KBM-7 (cell line): ENCODE measurements around the gene NPFFR1.

ENCODE experiments used
- DNase-seq: peaks from one replicate; pipeline ENCODE4 v3.0.0-alpha.2; 2015
- in situ Hi-C: fragments of 300-500 bp; cut with MboI; formaldehyde crosslinking; loops from 2 replicates; pipeline ENCODE4 v1.14.3; 2020; ENCODE audit warnings: low sequenced_read_pairs, low pct_unique_long_range_greater_than_20kb, mixed read lengths

Gene NPFFR1

DNA sequence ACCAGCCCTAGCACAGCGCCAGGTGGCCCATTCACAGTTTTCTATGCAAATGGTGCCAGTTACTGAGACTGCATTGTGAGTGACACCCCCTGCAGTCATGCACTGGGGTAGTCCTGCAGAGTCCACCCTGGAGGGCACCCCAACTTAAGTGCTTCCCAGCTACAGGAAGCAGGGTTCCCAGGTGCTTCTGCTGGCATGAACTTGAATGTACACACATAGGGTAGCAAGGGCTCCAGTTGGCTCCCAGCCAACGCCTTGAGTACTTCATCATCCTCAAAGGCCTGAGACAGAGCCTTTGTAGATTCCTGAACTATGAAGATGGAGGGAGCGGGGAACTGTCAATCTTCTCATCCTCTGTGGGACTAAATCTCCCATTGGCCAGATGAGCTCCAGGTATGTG lies 11.5 kb upstream of the NPFFR1 start:
- DNase-seq: no peak
- in situ Hi-C loops: no loop called here

DNA sequence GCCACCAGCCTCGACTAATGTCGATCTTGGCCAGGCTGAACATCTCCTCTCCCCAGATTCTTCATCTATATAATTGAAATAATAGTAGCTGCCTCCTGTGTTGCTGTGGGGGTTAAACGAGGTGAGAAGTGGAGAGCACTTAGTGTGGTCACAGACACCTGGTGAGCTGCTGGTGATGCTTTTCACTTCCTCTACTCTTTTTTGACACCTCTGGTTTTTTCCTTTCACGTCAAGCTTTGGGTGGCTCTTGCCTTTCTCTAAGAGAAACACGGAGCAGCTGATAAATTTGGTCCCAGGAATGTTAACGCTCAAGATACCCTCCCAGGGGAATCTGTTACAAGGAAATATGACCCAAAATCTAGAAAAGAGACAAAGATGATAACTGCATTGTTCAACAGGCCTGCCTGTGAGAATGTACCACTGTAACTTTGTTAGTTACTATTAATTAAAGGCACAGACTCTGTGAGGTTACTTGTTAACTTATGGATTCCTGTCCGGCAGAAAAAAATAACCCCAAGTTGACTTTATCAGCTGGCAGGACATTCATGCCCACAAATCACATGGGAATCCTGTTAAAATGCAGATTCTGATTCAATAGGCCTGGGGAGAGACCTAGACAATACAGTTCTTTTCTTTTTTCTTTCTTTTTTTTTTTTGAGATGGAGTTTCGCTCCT lies 9.5 kb upstream of the NPFFR1 start:
- DNase-seq: no peak
- in situ Hi-C loops: no loop called here

DNA sequence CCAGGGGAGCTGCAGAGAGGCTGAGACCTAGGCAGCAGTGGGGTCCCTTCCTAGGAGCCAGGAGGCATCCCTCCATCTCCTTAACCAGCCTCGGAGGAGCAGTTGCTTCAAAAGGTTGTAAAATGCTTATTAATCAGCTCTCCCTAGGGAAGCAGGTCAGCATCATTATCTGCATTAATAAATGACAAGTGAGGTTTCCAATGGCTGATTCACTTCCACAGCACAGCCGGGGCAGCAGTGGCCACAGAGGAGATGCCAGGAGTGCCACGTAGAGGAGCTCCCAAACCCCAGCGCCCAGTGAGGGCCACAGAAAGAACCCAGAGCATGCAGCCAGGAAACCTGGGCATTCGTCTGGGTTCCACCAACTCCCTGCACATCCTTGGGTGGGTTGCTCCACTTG lies 8.2 kb upstream of the NPFFR1 start:
- no peak for DNase-seq
- in situ Hi-C loops: no loop called here

DNA sequence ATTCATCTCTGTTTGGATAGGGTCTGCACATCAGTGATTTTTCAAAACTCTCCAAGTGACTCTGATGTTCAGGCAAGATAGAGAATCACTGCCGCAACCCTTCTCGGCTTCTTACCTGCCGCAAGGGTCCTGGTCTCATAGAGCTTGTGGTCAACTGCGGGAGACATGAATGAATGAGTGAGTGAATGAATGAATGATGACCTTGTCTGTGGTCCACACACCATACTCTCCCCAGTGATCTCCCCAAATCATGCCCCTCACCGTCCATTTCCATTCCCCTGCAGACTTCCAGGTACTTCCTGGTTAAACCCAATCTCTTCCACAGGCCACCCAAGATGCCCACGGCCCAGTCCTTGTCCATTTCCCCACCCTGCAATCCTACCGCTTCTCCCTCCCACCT lies 5.9 kb upstream of the NPFFR1 start:
- no peak for DNase-seq

DNA sequence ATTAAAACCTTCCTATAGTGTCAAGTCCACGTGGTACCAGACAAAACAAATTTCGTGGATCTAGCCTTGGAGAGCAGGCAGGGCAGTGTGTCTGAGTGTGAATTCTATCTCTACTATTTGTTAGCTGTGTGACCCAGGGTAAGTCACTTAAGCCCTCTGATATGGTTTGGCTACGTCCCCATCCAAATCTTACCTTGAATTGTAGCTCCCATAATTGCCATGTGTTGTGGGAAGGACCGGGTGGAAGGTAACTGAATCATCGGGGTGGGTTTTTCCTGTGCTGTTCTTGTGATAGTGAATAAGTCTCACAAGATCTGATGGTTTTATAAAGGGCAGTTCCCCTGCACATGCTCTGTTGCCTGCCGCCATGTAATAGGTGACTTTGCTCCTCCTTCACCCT lies 2.8 kb upstream of the NPFFR1 start:
- in situ Hi-C loops: no loop called here
- DNase-seq: no peak

More for the DNA sequence above, 5.9 kb upstream of the NPFFR1 start:
- in situ Hi-C loops: no loop called here

DNA sequence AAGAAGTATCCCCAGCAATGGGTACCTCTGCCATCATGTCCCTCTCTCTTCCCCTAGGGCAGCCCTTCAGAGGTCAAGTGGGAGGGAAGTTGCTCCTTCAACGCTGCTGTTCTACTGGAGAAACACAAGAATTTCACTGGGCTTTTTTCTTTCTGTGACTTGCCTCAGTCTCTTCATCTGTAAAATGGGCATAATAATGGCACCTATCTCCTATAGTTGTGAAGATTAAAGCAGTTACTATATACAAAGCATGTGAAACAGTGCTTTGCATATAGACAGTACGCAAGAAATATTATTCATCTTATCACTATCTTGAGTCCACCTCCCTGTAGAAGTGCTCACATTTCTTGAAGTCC lies 1.6 kb upstream of the NPFFR1 start:
- in situ Hi-C loops: no loop called here
- DNase-seq: no peak

DNA sequence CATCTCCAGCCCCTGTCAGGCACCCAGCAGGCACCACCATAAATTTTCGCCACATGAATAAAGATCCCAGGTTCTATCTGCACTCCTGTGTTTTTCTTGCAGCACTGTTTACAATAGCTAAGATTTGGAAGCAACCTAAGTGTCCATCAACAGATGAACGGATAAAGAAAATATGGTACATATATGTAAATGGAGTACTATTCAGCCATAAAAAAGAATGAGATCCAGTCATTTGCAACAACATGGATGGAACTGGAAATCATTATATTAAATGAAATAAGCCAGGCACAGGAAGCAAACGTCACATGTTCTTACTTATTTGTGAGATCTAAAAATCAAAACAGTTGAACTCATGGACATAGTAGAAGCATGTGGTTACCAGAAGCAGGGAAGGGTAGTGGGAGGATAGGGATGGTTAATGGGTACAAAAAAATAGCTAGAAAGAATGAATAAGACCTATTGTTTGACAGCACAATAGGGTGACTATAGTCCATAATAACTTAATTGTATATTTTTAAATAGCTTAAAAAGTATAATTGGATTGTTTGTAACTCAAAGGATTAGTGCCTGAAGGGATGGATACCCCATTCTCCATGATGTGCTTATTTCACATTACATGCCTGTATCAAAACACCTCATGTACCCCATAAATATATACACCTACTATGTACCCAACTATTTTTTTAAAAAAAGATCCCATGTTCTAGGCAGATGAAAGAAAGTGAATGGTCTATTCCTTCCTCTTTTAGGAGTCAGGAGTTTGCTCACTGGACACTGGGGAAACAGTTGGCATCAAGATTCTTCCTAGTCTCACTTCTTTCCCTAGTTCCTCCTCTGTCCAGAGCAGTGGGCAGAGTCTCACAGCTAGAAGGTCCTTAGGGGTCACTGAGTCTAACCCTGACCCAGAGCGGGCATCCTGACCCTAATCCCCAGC lies 1.0 kb upstream of the NPFFR1 start:
- in situ Hi-C loops: no loop called here
- no peak for DNase-seq

DNA sequence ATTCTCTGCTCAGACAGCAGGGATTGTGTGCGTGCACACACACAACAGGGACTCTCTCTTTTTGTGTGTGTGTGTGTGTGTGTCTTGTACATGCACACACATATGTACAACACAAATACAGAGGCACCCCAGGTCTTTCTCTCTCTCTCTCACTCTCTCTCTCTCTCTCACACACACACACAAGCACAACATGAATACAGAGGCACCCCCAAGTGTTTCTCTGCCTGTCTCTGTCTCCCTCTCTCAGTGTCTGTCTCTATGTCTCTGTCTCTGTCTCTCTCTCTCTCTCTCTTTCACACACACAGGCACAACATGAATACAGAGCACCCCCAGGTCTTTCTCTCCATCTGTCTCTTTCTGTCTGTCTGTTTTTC lies 746 bp downstream of the NPFFR1 start:
- in situ Hi-C loops: no loop called here
- DNase-seq: no peak

DNA sequence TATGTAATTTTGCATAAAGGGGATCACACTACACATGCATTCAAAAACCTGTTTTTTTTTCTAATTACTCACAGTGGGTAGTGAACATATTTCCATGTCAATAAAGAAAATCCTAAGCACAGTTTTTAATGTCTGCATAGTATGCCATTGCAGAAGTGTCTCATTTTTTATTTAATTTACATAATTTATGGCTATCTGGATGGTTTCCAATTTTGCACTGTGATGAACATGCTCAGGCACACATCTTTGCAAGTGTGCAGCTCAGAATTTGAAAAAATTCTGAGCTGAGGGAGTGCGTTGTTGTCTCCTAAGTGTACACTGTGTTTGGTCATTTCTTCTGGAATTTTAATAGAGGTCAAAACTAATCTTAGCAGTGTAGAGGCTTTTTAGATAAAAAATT lies 2.2 kb downstream of the NPFFR1 start:
- no peak for DNase-seq
- in situ Hi-C loops: no loop called here

DNA sequence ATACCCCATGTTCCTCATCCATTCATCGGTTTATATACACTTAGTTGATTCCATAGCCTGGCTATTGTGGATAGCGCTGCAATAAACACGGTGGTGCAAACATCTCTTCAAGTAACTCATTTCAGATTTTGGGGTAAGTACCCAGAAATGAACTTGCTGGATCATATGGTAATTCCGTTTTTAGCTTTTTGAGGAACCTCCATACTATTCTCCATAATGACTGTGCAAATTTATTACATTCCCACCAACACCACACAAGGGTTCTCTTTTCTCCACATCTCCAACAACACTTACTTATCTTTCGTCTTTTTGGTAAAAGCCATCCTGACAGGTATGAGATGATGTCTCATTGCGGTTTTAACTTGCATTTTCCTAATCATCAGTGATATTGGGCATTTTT lies 3.7 kb downstream of the NPFFR1 start:
- in situ Hi-C loops: no loop called here

DNA sequence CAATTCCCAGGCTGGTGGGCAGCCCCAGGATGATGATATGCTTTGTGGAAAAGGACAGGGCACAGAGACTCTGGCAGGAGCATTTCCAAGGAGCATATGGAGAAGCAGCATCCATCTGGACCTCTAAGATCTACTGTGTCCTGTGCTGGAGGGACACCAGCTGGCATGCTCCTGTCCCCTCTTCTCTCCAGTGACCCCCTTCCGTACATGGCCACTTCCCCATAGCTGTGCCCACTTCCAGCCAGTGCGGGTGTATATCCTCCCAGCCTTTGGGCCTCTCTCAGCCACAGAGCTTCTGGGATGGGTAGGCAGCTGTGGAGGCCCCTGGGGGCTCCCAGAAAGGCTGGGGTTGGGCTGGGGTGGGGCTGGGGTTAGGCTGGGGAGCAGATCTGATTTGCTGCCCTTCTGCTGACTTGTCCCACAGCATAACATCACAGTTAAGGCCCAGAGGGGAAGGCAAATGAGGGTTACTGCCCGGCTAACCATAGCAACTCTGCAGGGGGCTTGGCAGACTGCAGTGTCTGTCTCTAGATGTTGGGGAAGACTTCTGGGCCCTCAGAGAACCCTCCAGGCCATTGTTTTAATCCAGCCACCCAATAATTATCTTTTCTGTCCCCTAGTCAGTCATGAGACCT lies 6.3 kb downstream of the NPFFR1 start:
- no peak for DNase-seq
- in situ Hi-C loops: no loop called here

More for the DNA sequence above, 3.7 kb downstream of the NPFFR1 start:
- no peak for DNase-seq

DNA sequence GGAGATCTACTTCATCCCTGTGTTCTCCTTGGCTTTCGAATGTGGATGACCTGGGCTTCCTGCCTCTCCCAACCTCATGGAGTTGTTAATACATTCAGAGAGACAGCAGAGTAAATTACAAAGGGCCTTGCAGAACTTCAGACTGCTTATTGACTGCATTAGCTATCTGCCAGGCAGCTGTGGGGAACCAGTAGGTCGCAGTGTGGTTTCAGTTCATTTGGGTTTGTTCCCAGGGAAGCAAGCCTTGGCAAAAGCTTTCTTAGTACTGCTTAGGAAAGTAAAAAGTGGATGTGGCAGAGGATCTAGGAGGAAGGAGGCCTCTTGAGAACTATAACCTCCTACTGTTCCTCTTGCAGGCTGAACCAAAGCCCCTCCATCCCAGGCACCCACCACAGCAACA lies 9.2 kb downstream of the NPFFR1 start:
- DNase-seq: no peak
- in situ Hi-C loops: no loop called here

DNA sequence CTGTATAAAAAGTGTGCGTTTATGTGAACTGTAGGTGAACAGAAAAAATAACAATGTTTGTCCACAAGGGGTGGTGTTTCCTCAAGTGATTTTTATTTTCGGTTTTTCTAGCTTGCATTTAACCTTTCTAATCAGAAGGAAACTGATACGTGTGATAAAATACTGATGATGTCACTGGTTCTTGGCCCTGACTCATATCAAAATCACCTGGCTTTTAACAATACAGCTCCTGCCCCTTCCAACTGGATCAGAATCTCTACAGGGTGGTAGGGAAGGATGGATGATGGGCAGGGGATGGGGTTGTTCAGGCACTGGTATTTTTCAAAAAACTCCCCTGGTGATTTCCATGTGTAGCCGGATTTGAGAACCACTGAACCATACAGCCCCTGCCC lies 10.9 kb downstream of the NPFFR1 start:
- no peak for DNase-seq
- in situ Hi-C loops: no loop called here

DNA sequence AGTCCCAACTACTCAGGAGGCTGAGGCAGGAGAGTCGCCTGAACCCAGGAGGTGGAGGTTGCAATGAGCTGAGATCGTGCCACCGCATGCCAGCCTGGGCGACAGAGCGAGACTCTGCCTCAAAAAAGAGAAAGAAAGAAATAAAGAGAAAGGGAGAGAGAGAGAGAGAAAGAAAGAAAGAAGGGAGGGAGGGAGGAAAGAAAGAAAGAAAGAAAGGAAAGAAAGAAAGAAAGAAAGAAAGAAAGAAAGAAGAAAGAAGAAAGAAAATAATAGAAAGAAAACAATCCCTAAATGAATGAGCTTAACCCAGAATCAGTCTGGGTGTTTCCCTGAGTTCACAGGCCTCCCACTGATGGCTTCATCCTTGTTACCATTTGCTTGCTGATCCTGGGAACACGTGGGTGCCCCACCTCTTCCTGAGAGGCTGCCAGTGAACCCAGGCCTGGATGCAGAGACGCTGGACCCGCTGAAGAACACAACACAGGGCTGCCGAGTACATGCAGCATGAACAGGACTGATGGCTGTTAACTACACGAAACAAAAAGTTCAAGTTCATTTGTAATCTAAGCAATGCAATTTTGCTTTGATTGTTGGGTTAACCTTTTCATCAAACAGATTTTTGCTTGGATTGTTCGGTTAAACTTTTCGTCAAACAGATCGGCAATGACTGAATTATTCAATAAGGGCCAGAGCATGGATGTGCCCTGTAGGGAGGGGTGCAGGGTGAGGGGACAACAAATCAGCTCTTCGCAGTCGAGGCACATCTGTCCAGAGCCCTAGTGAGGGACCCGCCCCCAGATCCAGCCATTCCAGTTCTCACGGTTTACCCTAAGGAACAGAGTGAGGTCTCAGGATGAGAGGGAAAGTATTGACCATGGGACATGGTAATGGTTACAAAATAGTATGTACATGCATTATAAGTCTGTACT lies 11.5 kb downstream of the NPFFR1 start:
- in situ Hi-C loops: no loop called here
- DNase-seq: no peak

DNA sequence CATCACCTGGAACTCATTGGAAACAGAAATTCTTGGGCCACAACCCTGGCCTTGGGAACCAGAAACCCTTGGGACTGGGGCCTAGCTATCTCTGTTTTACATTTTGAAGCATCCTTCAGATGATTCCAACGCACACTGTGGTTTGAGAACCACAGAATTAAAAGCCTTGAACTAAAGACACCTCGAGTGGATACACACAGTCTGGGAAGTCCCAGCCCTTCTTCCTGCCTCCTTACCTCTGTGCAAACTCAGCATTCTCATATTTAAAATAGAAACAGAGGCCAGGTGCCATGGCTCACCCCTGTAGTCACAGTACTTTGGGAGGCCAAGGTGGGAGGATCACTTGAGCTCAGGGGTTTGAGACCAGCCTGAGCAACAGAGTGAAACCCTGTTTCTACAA lies 12.9 kb downstream of the NPFFR1 start:
- in situ Hi-C loops: no loop called here
- DNase-seq: no peak

DNA sequence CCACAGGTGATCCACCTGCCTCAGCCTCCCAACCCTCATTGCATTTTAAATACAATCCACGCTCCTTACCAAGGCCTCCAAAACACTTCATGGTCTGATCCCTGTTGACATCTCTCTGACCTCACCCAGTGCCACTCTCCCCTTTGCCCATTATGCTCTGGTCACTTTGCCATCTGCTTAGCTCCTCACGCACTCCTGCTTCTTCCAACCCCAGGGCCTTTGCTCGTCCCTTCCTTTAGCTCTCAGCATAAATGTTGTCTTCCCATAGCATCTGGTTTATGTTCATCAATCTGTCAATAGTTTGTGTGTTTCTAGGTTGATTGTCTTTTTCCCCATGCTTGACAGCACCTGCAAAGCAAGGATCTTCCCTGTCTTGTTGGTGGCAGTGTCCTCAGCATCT lies 14.1 kb downstream of the NPFFR1 start:
- in situ Hi-C loops: no loop called here

DNA sequence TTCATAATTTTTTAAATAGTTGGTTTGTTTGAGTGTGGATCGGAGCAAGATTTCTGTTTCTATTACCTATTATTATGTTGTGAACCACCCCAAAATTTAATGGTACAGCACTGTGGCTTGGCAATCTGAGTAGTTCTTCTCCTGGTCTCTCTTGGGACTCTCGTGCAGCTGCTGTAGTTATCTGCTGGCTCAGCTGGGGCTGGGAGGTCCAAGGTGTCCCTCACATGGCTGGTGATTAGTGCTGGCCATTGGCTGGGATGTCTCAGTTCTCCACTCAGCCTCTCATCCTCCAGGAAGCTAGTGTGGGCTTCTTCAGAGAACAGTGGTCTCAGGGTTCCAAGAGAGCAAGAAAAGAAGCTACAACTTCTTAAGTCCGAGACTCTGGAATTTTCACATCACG lies 15.4 kb downstream of the NPFFR1 start:
- DNase-seq: no peak
- in situ Hi-C loops: no loop called here

More for the DNA sequence above, 14.1 kb downstream of the NPFFR1 start:
- no peak for DNase-seq

DNA sequence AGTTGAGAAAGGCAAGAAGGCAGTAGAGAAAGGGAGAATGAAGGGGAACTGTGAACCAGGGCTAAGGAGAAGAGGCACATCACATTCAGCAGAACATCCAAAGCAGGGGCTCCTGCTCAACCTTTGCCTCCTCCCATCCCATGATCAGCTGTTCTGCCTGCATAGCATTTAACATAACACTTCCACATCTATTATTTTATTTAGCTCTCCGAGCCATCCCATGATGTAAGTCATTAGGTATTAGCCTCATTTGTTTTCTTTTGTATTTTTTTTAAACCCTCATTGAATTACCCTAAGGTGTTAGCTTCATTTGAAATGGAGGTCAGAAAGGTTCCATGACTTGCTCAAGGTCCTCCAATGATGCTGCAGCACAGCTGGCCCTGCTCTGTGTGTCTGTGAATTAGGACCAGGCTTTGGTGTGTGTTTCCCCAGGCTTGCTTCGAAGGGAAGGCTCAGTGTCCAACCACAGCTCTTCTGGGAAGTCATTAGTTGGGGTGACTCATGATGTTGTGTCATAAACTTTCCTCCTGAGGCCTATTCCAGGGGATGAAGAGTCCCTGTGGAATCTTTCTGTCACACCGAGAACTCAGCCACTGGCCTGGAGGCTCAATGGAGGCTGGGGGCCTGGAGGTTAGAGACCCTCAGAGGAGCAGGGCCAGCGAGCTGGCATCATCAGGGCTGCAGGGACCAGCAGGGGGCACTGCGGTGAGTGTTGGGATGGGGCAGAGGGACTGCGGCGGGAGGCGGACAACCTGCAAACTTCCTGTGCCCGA lies 16.5 kb downstream of the NPFFR1 start:
- in situ Hi-C loops: no loop called here
- DNase-seq: no peak

DNA sequence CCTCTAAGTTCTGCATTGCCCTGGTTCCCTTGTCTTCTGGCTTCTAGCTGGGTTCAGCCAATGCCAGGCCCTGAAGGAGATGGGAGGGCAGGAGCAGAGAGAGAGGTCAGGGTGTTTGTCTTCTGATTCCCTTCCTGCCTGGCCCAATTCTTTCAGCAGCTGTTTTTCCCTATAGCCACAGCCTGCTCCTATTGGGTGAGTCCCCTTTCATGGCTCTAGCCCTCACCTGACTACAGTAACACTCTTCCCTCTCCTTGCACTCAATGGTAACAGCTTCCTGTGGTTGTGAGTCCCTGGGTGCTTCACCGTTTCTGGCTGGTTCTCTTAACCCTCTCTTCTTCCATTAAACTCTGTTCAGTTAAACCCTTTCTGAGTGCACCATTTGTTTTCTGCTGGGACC lies 17.1 kb downstream of the NPFFR1 start:
- no peak for DNase-seq

More for the DNA sequence above, 17.1 kb downstream of the NPFFR1 start:
- in situ Hi-C loops: no loop called here
